Measurements from ENCODE around the gene TMEM97.
"Not testable (repeated sequence)": the region's sequence is repeated elsewhere in the genome, so short reads cannot be mapped to it uniquely, and the experiment has no call there.

TMEM97 gene

GRCh38 chr17:28318759-28319597, at the start of gene TMEM97:
Gene TMEM97, plus strand, starts transcription at chr17:28319200. Its CDS starts 40 bp downstream, at chr17:28319240.
- Mint-ChIP-seq H3K9me3 (no peaks in the 10 kb centered on the region), H3K36me3 (ENCODE audit: low read depth) (peaks cover 37% of the 10 kb centered on the region), H3K4me1 (ENCODE audit: low read depth) (peaks cover 38% of the 10 kb centered on the region), H3K27ac (peak within 1 kb of the TSS; percentile 91), H3K4me3 (peak within 1 kb of the TSS; percentile 92), H3K27me3 (no peaks in the 10 kb centered on the region)
- peak; percentile 94 for DNase-seq

- peaks cover 3% of the 10 kb centered on the region for H3K4me1 Mint-ChIP-seq (ENCODE audit: low read depth)
- peaks cover 55% of the 10 kb centered on the region for H3K27me3 Mint-ChIP-seq
- no peak overlapping the region for H3K27ac Mint-ChIP-seq
These were observed 48.9 kb upstream of the TMEM97 start for GRCh38 chr17:28270055-28270454.

GRCh38 chr17:28270926-28271325, 48.1 kb upstream of the TMEM97 start:
- no peak for DNase-seq
- peaks cover 4% of the 10 kb centered on the region for H3K9me3 Mint-ChIP-seq

More at GRCh38 chr17:28270055-28270454, 48.9 kb upstream of the TMEM97 start:
- Mint-ChIP-seq H3K36me3 (ENCODE audit: low read depth) (no peaks in the 10 kb centered on the region), H3K4me3 (no peak overlapping the region), H3K9me3 (peaks cover 4% of the 10 kb centered on the region)
- no peak for DNase-seq

GRCh38 chr17:28271431-28271830, 47.6 kb upstream of the TMEM97 start:
- Mint-ChIP-seq H3K4me1 (ENCODE audit: low read depth) (peaks cover 4% of the 10 kb centered on the region), H3K9me3 (peaks cover 4% of the 10 kb centered on the region), H3K36me3 (ENCODE audit: low read depth) (no peaks in the 10 kb centered on the region), H3K27me3 (peaks cover 68% of the 10 kb centered on the region), H3K27ac (no peak overlapping the region), H3K4me3 (no peak overlapping the region)
- no peak for DNase-seq

More at GRCh38 chr17:28270926-28271325, 48.1 kb upstream of the TMEM97 start:
- H3K27me3 Mint-ChIP-seq = peaks cover 63% of the 10 kb centered on the region
- H3K27ac Mint-ChIP-seq = no peak overlapping the region
- H3K36me3 Mint-ChIP-seq (ENCODE audit: low read depth) = no peaks in the 10 kb centered on the region
- no peak overlapping the region for H3K4me3 Mint-ChIP-seq
- H3K4me1 Mint-ChIP-seq (ENCODE audit: low read depth) = peaks cover 4% of the 10 kb centered on the region

GRCh38 chr17:28272166-28272565, 46.8 kb upstream of the TMEM97 start:
- H3K9me3 Mint-ChIP-seq = peaks cover 4% of the 10 kb centered on the region
- H3K27me3 Mint-ChIP-seq = peaks cover 75% of the 10 kb centered on the region
- H3K4me1 Mint-ChIP-seq (ENCODE audit: low read depth) = peaks cover 9% of the 10 kb centered on the region

GRCh38 chr17:28273341-28273740, 45.7 kb upstream of the TMEM97 start:
- not testable (repeated sequence) for H3K27ac Mint-ChIP-seq; H3K36me3 Mint-ChIP-seq (ENCODE audit: low read depth)

More at GRCh38 chr17:28272166-28272565, 46.8 kb upstream of the TMEM97 start:
- Mint-ChIP-seq H3K4me3 (no peak overlapping the region), H3K36me3 (ENCODE audit: low read depth) (no peaks in the 10 kb centered on the region), H3K27ac (no peak overlapping the region)
- no peak for DNase-seq

GRCh38 chr17:28274591-28275265, 44.3 kb upstream of the TMEM97 start:
- H3K27ac Mint-ChIP-seq = no peak overlapping the region
- H3K4me1 Mint-ChIP-seq (ENCODE audit: low read depth) = peaks cover 23% of the 10 kb centered on the region
- H3K36me3 Mint-ChIP-seq (ENCODE audit: low read depth) = no peaks in the 10 kb centered on the region
- H3K27me3 Mint-ChIP-seq = peaks cover 85% of the 10 kb centered on the region
- no peak overlapping the region for H3K4me3 Mint-ChIP-seq
- DNase-seq = no peak
- H3K9me3 Mint-ChIP-seq = no peaks in the 10 kb centered on the region

More at GRCh38 chr17:28273341-28273740, 45.7 kb upstream of the TMEM97 start:
- not testable (repeated sequence) for H3K4me3 Mint-ChIP-seq, H3K9me3 Mint-ChIP-seq, DNase-seq
- H3K4me1 Mint-ChIP-seq (ENCODE audit: low read depth) = peaks cover 19% of the 10 kb centered on the region
- peaks cover 86% of the 10 kb centered on the region for H3K27me3 Mint-ChIP-seq

- Mint-ChIP-seq H3K4me1 (ENCODE audit: low read depth) (peaks cover 23% of the 10 kb centered on the region), H3K27ac (no peak overlapping the region), H3K9me3 (no peaks in the 10 kb centered on the region), H3K36me3 (ENCODE audit: low read depth) (no peaks in the 10 kb centered on the region), H3K27me3 (peaks cover 78% of the 10 kb centered on the region), H3K4me3 (no peak overlapping the region)
- no peak for DNase-seq
These were observed 43.0 kb upstream of the TMEM97 start for GRCh38 chr17:28276011-28276410.

- DNase-seq = no peak
- no peaks in the 10 kb centered on the region for H3K9me3 Mint-ChIP-seq
- no peak overlapping the region for H3K27ac Mint-ChIP-seq
- peaks cover 51% of the 10 kb centered on the region for H3K27me3 Mint-ChIP-seq
- peaks cover 23% of the 10 kb centered on the region for H3K4me1 Mint-ChIP-seq (ENCODE audit: low read depth)
- no peaks in the 10 kb centered on the region for H3K36me3 Mint-ChIP-seq (ENCODE audit: low read depth)
- H3K4me3 Mint-ChIP-seq = no peak overlapping the region
These were observed 39.6 kb upstream of the TMEM97 start for GRCh38 chr17:28279411-28279810.

GRCh38 chr17:28280826-28281225, 38.2 kb upstream of the TMEM97 start:
- no peaks in the 10 kb centered on the region for H3K9me3 Mint-ChIP-seq
- no peak overlapping the region for H3K27ac Mint-ChIP-seq
- no peak for DNase-seq
- H3K27me3 Mint-ChIP-seq = peaks cover 38% of the 10 kb centered on the region
- H3K4me3 Mint-ChIP-seq = no peak overlapping the region
- no peaks in the 10 kb centered on the region for H3K36me3 Mint-ChIP-seq (ENCODE audit: low read depth)
- H3K4me1 Mint-ChIP-seq (ENCODE audit: low read depth) = peaks cover 19% of the 10 kb centered on the region

- Mint-ChIP-seq H3K27ac (no peak overlapping the region), H3K36me3 (ENCODE audit: low read depth) (no peaks in the 10 kb centered on the region), H3K4me1 (ENCODE audit: low read depth) (peaks cover 12% of the 10 kb centered on the region), H3K27me3 (peaks cover 21% of the 10 kb centered on the region), H3K9me3 (no peaks in the 10 kb centered on the region), H3K4me3 (no peak overlapping the region)
- DNase-seq = no peak
These were observed 36.4 kb upstream of the TMEM97 start for GRCh38 chr17:28282596-28282995.

GRCh38 chr17:28285965-28286364, 33.0 kb upstream of the TMEM97 start:
- no peak for DNase-seq
- H3K9me3 Mint-ChIP-seq = no peaks in the 10 kb centered on the region
- no peaks in the 10 kb centered on the region for H3K4me1 Mint-ChIP-seq (ENCODE audit: low read depth)
- H3K27me3 Mint-ChIP-seq = peaks cover 4% of the 10 kb centered on the region
- H3K36me3 Mint-ChIP-seq (ENCODE audit: low read depth) = no peaks in the 10 kb centered on the region
- H3K27ac Mint-ChIP-seq = no peak overlapping the region
- no peak overlapping the region for H3K4me3 Mint-ChIP-seq

- Mint-ChIP-seq H3K36me3 (ENCODE audit: low read depth) (no peaks in the 10 kb centered on the region), H3K27ac (no peak overlapping the region), H3K27me3 (peaks cover 28% of the 10 kb centered on the region), H3K4me3 (no peak overlapping the region), H3K4me1 (ENCODE audit: low read depth) (peaks cover 8% of the 10 kb centered on the region), H3K9me3 (no peaks in the 10 kb centered on the region)
- DNase-seq = no peak
These were observed 28.3 kb upstream of the TMEM97 start for GRCh38 chr17:28290703-28291102.

GRCh38 chr17:28291780-28292330, 27.1 kb upstream of the TMEM97 start:
- Mint-ChIP-seq H3K27me3 (peaks cover 28% of the 10 kb centered on the region), H3K36me3 (ENCODE audit: low read depth) (no peaks in the 10 kb centered on the region), H3K4me1 (ENCODE audit: low read depth) (peaks cover 20% of the 10 kb centered on the region), H3K9me3 (no peaks in the 10 kb centered on the region), H3K4me3 (no peak overlapping the region), H3K27ac (no peak overlapping the region)
- DNase-seq = no peak

- not testable (repeated sequence) for H3K4me3 Mint-ChIP-seq; H3K36me3 Mint-ChIP-seq (ENCODE audit: low read depth)
These were observed 26.1 kb upstream of the TMEM97 start for GRCh38 chr17:28292878-28293277.

More at GRCh38 chr17:28292878-28293277, 26.1 kb upstream of the TMEM97 start:
- DNase-seq, H3K27ac Mint-ChIP-seq, H3K9me3 Mint-ChIP-seq: not testable (repeated sequence)
- Mint-ChIP-seq H3K4me1 (ENCODE audit: low read depth) (peaks cover 21% of the 10 kb centered on the region), H3K27me3 (peaks cover 28% of the 10 kb centered on the region)

All from activated T-cell treated with anti-CD3 and anti-CD28 coated beads, Interleukin-2, amount 50 U/mL, for 24 hours (primary cell).